ENCODE results near the gene PAGE2.
"Not testable (repeated sequence)": the region's sequence is repeated elsewhere in the genome, so short reads cannot be mapped to it uniquely, and the experiment has no call there.

- not testable (repeated sequence) for TF ChIP-seq CTCF, POLR2A (IDR thresholded peaks at IDR 0.05)
Observed at GRCh38 chrX:55140800-55141199, 52.0 kb downstream of the PAGE2 start.
